H9 (cell line): Measurements from ENCODE around the gene EDIL3. TPM values are rescaled to one million over a fixed set of nuclear protein-coding genes. Genes with fewer than 3 reads are reported as not detected.

ENCODE experiments used
- DNase-seq: peaks from one replicate; pipeline ENCODE4 v3.0.0-alpha.2; 2017
- H2AFZ ChIP-seq: one replicate; pipeline ENCODE4 v1.6.1; 2013; ENCODE audit warnings: mild to moderate bottlenecking, low read length, control low read depth, moderate library complexity
- H2AK5ac ChIP-seq: 2 replicates; pipeline ENCODE4 v1.6.1; 2013; ENCODE audit warnings: low read length, control low read depth, mixed read lengths; ENCODE audit not compliant: insufficient read length
- H2BK120ac ChIP-seq: one replicate; pipeline ENCODE4 v1.6.1; 2013; ENCODE audit warnings: low read depth, mild to moderate bottlenecking, low read length, control low read depth, inconsistent platforms; ENCODE audit not compliant: poor library complexity, severe bottlenecking
- H2BK12ac ChIP-seq: 2 replicates; pipeline ENCODE4 v1.6.1; 2013; ENCODE audit warnings: low read length, control low read depth, mixed read lengths, low read depth; ENCODE audit not compliant: insufficient read length
- H2BK15ac ChIP-seq: 2 replicates; pipeline ENCODE4 v1.6.1; 2013; ENCODE audit warnings: low read depth, low read length, control low read depth
- H2BK20ac ChIP-seq: one replicate; pipeline ENCODE4 v1.6.1; 2013; ENCODE audit warnings: low read depth, mild to moderate bottlenecking, low read length, control low read depth, inconsistent platforms; ENCODE audit not compliant: poor library complexity, severe bottlenecking
- H2BK5ac ChIP-seq: 2 replicates; pipeline ENCODE4 v1.6.1; 2013; ENCODE audit warnings: low read length, control low read depth, mixed read lengths; ENCODE audit not compliant: insufficient read length
- H3K14ac ChIP-seq: 2 replicates; pipeline ENCODE4 v1.6.1; 2013; ENCODE audit warnings: low read length, control low read depth; ENCODE audit not compliant: insufficient read depth
- H3K18ac ChIP-seq: 2 replicates; pipeline ENCODE4 v1.6.1; 2013; ENCODE audit warnings: low read depth, mild to moderate bottlenecking, mixed read lengths, low read length, control low read depth; ENCODE audit not compliant: insufficient read length
- H3K23ac ChIP-seq: 2 replicates; pipeline ENCODE4 v1.6.1; 2013; ENCODE audit warnings: low read length, control low read depth, mixed read lengths, low read depth; ENCODE audit not compliant: insufficient read length
- H3K23me2 ChIP-seq: 2 replicates; pipeline ENCODE4 v1.6.1; 2013; ENCODE audit warnings: low read depth, mild to moderate bottlenecking, mixed read lengths, low read length, control low read depth; ENCODE audit not compliant: insufficient read length, poor library complexity, severe bottlenecking
- H3K27ac ChIP-seq: 2 replicates; pipeline ENCODE4 v1.5.1; 2013; ENCODE audit warnings: low read length, control low read depth, mixed read lengths, low read depth; ENCODE audit not compliant: insufficient read length
- H3K27me3 ChIP-seq: 2 replicates; pipeline ENCODE4 v1.6.1; 2013; ENCODE audit warnings: low read length, control low read depth, inconsistent platforms; ENCODE audit not compliant: insufficient read depth
- H3K4ac ChIP-seq: 2 replicates; pipeline ENCODE4 v1.6.1; 2013; ENCODE audit warnings: low read depth, mild to moderate bottlenecking, control low read depth, inconsistent platforms, low read length, moderate library complexity
- H3K4me1 ChIP-seq: 2 replicates; pipeline ENCODE4 v1.6.1; 2013; ENCODE audit warnings: low read length, control low read depth, inconsistent platforms; ENCODE audit not compliant: insufficient read depth
- H3K4me2 ChIP-seq: 2 replicates; pipeline ENCODE4 v1.6.1; 2013; ENCODE audit warnings: low read length, control low read depth, mixed read lengths; ENCODE audit not compliant: insufficient read length, insufficient read depth
- H3K56ac ChIP-seq: 2 replicates; pipeline ENCODE4 v1.6.1; 2013; ENCODE audit warnings: low read depth, mild to moderate bottlenecking, mixed read lengths, low read length, control low read depth; ENCODE audit not compliant: insufficient read length
- H3K79me1 ChIP-seq: 2 replicates; pipeline ENCODE4 v1.6.1; 2013; ENCODE audit warnings: low read depth, mild to moderate bottlenecking, moderate library complexity, low read length, control low read depth, inconsistent platforms; ENCODE audit not compliant: insufficient read depth, poor library complexity, severe bottlenecking
- H3K79me2 ChIP-seq: 2 replicates; pipeline ENCODE4 v1.6.1; 2013; ENCODE audit warnings: low read length, control low read depth, inconsistent platforms; ENCODE audit not compliant: insufficient read depth
- H3K9ac ChIP-seq: 2 replicates; pipeline ENCODE4 v1.6.1; 2013; ENCODE audit warnings: low read length, control low read depth, mixed read lengths; ENCODE audit not compliant: insufficient read length; ENCODE audit errors: extremely low read depth
- H3K9me3 ChIP-seq: one replicate; pipeline ENCODE4 v1.6.1; 2013; ENCODE audit warnings: low read depth, low read length, inconsistent platforms; ENCODE audit not compliant: control insufficient read depth
- H3T11ph ChIP-seq: one replicate; pipeline ENCODE4 v1.6.1; 2013; ENCODE audit warnings: mild to moderate bottlenecking, low read length, control low read depth, inconsistent platforms
- H4K20me1 ChIP-seq: one replicate; pipeline ENCODE4 v1.6.1; 2013; ENCODE audit not compliant: control insufficient read depth, insufficient read length, insufficient read depth
- H4K5ac ChIP-seq: 2 replicates; pipeline ENCODE4 v1.6.1; 2013; ENCODE audit warnings: low read depth, mild to moderate bottlenecking, mixed read lengths, low read length, control low read depth; ENCODE audit not compliant: insufficient read length
- H4K8ac ChIP-seq: replicated peaks from 2 replicates; pipeline ENCODE4 v1.6.1; 2013; ENCODE audit warnings: low read length, control low read depth, mixed read lengths, low read depth; ENCODE audit not compliant: insufficient read length
- H4K91ac ChIP-seq: 2 replicates; pipeline ENCODE4 v1.6.1; 2013; ENCODE audit warnings: low read depth, mild to moderate bottlenecking, moderate library complexity, mixed read lengths, low read length, control low read depth; ENCODE audit not compliant: insufficient read length
- H3K27ac Mint-ChIP-seq, 3 experiments: 2 replicates in 2 of 3; 3 replicates in 1 of 3; pipeline ENCODE4 v1.8.0; 2020 to 2021; ENCODE audit warnings: mixed read lengths in 3 of 3, mild to moderate bottlenecking in 1 of 3, moderate library complexity in 1 of 3
- H3K27me3 Mint-ChIP-seq: 2 replicates; pipeline ENCODE4 v1.8.0; 2021; ENCODE audit warnings: low read depth, mild to moderate bottlenecking, moderate library complexity, mixed read lengths
- H3K36me3 Mint-ChIP-seq, 3 experiments: 2 replicates in 2 of 3; 3 replicates in 1 of 3; pipeline ENCODE4 v1.8.0; 2020 to 2021; ENCODE audit warnings: low read depth in 3 of 3, mixed read lengths in 3 of 3; ENCODE audit not compliant: insufficient read depth in 1 of 3
- H3K4me1 Mint-ChIP-seq, 2 experiments: 2 replicates each; pipeline ENCODE4 v1.8.0; 2020; ENCODE audit warnings: mixed read lengths in 2 of 2
- H3K4me3 Mint-ChIP-seq, 2 experiments: 2 replicates in 1 of 2; 3 replicates in 1 of 2; pipeline ENCODE4 v1.8.0; 2020 to 2021; ENCODE audit warnings: mild to moderate bottlenecking in 2 of 2, mixed read lengths in 2 of 2, moderate library complexity in 1 of 2
- H3K9me3 Mint-ChIP-seq, 2 experiments: 2 replicates in 1 of 2; 3 replicates in 1 of 2; pipeline ENCODE4 v1.8.0; 2020; ENCODE audit warnings: mild to moderate bottlenecking in 2 of 2, mixed read lengths in 2 of 2, moderate library complexity in 1 of 2
- CTCF ChIP-seq: fragments of 200-600 bp; sonication (generic); conservative IDR thresholded peaks from 3 replicates; pipeline ENCODE4 v1.8.0; 2021; ENCODE audit warnings: antibody characterized with exemption, mild to moderate bottlenecking
- WGBS: extraction: QIAGEN DNeasy Blood & Tissue Kit; methylation state at CpG from one replicate; pipeline ENCODE4 v1.1.7; 2013; ENCODE audit warnings: missing lambda C conversion rate, low lambda C conversion rate, mixed read lengths; ENCODE audit not compliant: insufficient read length; ENCODE audit errors: extremely low coverage; 5-methylcytosine and 5-hydroxymethylcytosine counted together
- total RNA-seq: library from RNA; stranded (reverse); gene quantifications from 2 replicates; pipeline ENCODE4 v1.2.1, GENCODE V29; 2021

EDIL3 gene
- total RNA-seq, 1 experiment from 2014 or later: 61.9 TPM

GRCh38 chr5:84113246-84114105, 271.2 kb downstream of the EDIL3 start:
- no peak overlapping the region for H3K56ac ChIP-seq
- no peaks in the 10 kb centered on the region for H3K79me1 ChIP-seq
- no peak overlapping the region for H2AFZ ChIP-seq
- H3K9me3 ChIP-seq: no peaks in the 10 kb centered on the region
- H3K4me1 Mint-ChIP-seq: peaks cover 27 to 29% of the 10 kb centered on the region in 2 experiments
- TF ChIP-seq CTCF: no peak
- H2AK5ac ChIP-seq: no peak overlapping the region
- no peak overlapping the region for H3K9ac ChIP-seq
- no peaks in the 10 kb centered on the region for H3K79me2 ChIP-seq
- no peak overlapping the region for H2BK20ac ChIP-seq
- H2BK12ac ChIP-seq: no peak overlapping the region
- no peaks in the 10 kb centered on the region for H3K23me2 ChIP-seq
- H3K23ac ChIP-seq: no peak overlapping the region
- H3T11ph ChIP-seq: no peak overlapping the region
- H2BK15ac ChIP-seq: no peak overlapping the region
- H3K27ac Mint-ChIP-seq: peak overlapping the region in 2 of 3 experiments; percentile 37 to 60; a peak in 4 of 7 replicates
- H3K4me1 ChIP-seq: peaks cover 5% of the 10 kb centered on the region; the same call in 1 of the 2 replicates
- no peak overlapping the region for H4K8ac ChIP-seq
- H3K4ac ChIP-seq: no peak overlapping the region
- peak; percentile 55 for DNase-seq
- H4K20me1 ChIP-seq: no peaks in the 10 kb centered on the region
- no peaks in the 10 kb centered on the region for H3K27me3 Mint-ChIP-seq
- no peaks in the 10 kb centered on the region for H3K27me3 ChIP-seq
- H3K4me2 ChIP-seq: no peak overlapping the region
- no CpG with 5 or more reads among the region's 6 CpGs for WGBS
- no peak overlapping the region for H2BK5ac ChIP-seq
- no peaks in the 10 kb centered on the region for H3K36me3 Mint-ChIP-seq
- H3K18ac ChIP-seq: no peak overlapping the region
- H3K9me3 Mint-ChIP-seq: no peaks in the 10 kb centered on the region
- no peak overlapping the region for H2BK120ac ChIP-seq
- no peak overlapping the region for H3K4me3 Mint-ChIP-seq
- H4K91ac ChIP-seq: no peak overlapping the region
- no peak overlapping the region for H4K5ac ChIP-seq
- no peak overlapping the region for H3K27ac ChIP-seq
- H3K14ac ChIP-seq: no peak overlapping the region
